Ishikawa (cell line): ENCODE data around the gene CACNA1H.

Experiments
- CEBPB ChIP-seq: IDR thresholded peaks from 2 replicates; pipeline ENCODE4 v1.6.1; 2012
- CREB1 ChIP-seq: IDR thresholded peaks from 2 replicates; pipeline ENCODE4 v1.6.1; 2012; ENCODE audit warnings: low read depth
- EGR1 ChIP-seq: IDR thresholded peaks from 2 replicates; pipeline ENCODE4 v1.6.1; 2012
- EP300 ChIP-seq: IDR thresholded peaks from 2 replicates; pipeline ENCODE4 v1.6.1; 2012; ENCODE audit warnings: borderline replicate concordance
- FOXM1 ChIP-seq: IDR thresholded peaks from 2 replicates; pipeline ENCODE4 v1.6.1; 2012; ENCODE audit warnings: low read depth, borderline replicate concordance
- REST ChIP-seq: IDR thresholded peaks from 2 replicates; pipeline ENCODE4 v1.6.1; 2012; ENCODE audit warnings: low read depth, mild to moderate bottlenecking
- TEAD4 ChIP-seq: IDR thresholded peaks from 2 replicates; pipeline ENCODE4 v1.6.1; 2012
- USF1 ChIP-seq: IDR thresholded peaks from 2 replicates; pipeline ENCODE4 v1.6.1; 2012
- YY1 ChIP-seq: IDR thresholded peaks from 2 replicates; pipeline ENCODE4 v1.6.1; 2012; ENCODE audit warnings: low read depth

- TF ChIP-seq EP300 = no peak
- no peak for TF ChIP-seq CREB1
- TF ChIP-seq CEBPB = no peak
- TF ChIP-seq FOXM1 = no peak
- no peak for TF ChIP-seq TEAD4
- TF ChIP-seq YY1 = no peak
- TF ChIP-seq USF1 = no peak
- no peak for TF ChIP-seq EGR1
- no peak for TF ChIP-seq REST
Observed at GRCh38 chr16:1121601-1122397, 31.1 kb upstream of the CACNA1H start.
